OCI-LY7 (cell line): ENCODE data around the gene ROR2. TPM values are rescaled to one million over a fixed set of nuclear protein-coding genes. Genes with fewer than 3 reads are reported as not detected.

Experiments
- BruUV-seq: library from RNA; stranded (reverse); fragments of 400-500 nt; replicated peaks from 2 replicates; lab custom pipeline; 2021; lab: Mats Ljungman, UMichigan
- CTCF ChIA-PET: fragments of 300-600 bp; sonication (Branson Sonifier 250); formaldehyde crosslinking; loops from one replicate; lab custom pipeline; 2022; ENCODE audit warnings: antibody characterized with exemption; ENCODE audit not compliant: unreplicated experiment; lab: Charles Lee
- POLR2A ChIA-PET: fragments of 300-600 bp; sonication (Branson Sonifier 250); formaldehyde crosslinking; loops from one replicate; lab custom pipeline; 2022; ENCODE audit warnings: antibody characterized with exemption; lab: Charles Lee
- DNase-seq: peaks from one replicate; pipeline ENCODE4 v3.0.0-alpha.2; 2015; ENCODE audit warnings: low spot score
- H2AFZ ChIP-seq: fragments of 200-600 bp; sonication (generic), shearing (Covaris generic); 2 replicates; pipeline ENCODE4 v1.6.1; 2014; ENCODE audit warnings: mild to moderate bottlenecking, antibody characterized with exemption, low read length, moderate library complexity
- H3K27ac ChIP-seq: fragments of 200-600 bp; sonication (generic); 2 replicates; pipeline ENCODE4 v1.5.1; 2014; ENCODE audit warnings: mixed run types, low read depth, mild to moderate bottlenecking, moderate library complexity, low read length, inconsistent platforms; ENCODE audit not compliant: poor library complexity, severe bottlenecking
- H3K36me3 ChIP-seq: fragments of 200-600 bp; sonication (generic); 2 replicates; pipeline ENCODE4 v1.6.1; 2014; ENCODE audit warnings: mild to moderate bottlenecking, antibody characterized with exemption, low read length, moderate library complexity, mixed read lengths; ENCODE audit not compliant: insufficient read depth
- H3K4me1 ChIP-seq: fragments of 200-600 bp; sonication (generic); 2 replicates; pipeline ENCODE4 v1.5.1; 2014; ENCODE audit warnings: mild to moderate bottlenecking, low read length; ENCODE audit not compliant: insufficient read depth, poor library complexity, severe bottlenecking
- H3K4me2 ChIP-seq: fragments of 200-600 bp; sonication (generic); 2 replicates; pipeline ENCODE4 v1.6.1; 2014; ENCODE audit warnings: mild to moderate bottlenecking, low read length
- H3K4me3 ChIP-seq: fragments of 200-600 bp; sonication (generic); 2 replicates; pipeline ENCODE4 v1.5.1; 2014; ENCODE audit warnings: mild to moderate bottlenecking, low read depth, low read length; ENCODE audit not compliant: poor library complexity, severe bottlenecking
- H3K79me2 ChIP-seq: fragments of 200-600 bp; sonication (generic); 2 replicates; pipeline ENCODE4 v1.6.1; 2016; ENCODE audit warnings: low read depth, mild to moderate bottlenecking, low read length, moderate library complexity, mixed read lengths; ENCODE audit not compliant: insufficient read depth
- H3K9me2 ChIP-seq: fragments of 200-600 bp; sonication (generic); 2 replicates; pipeline ENCODE4 v1.6.1; 2016; ENCODE audit warnings: mild to moderate bottlenecking, low read length, mixed read lengths; ENCODE audit not compliant: insufficient read depth
- H3K9me3 ChIP-seq: fragments of 200-600 bp; sonication (generic); 2 replicates; pipeline ENCODE4 v1.6.1; 2014; ENCODE audit warnings: mild to moderate bottlenecking, mixed run types, low read length, mixed read lengths
- H4K20me1 ChIP-seq: fragments of 200-600 bp; sonication (generic); 2 replicates; pipeline ENCODE4 v1.6.1; 2014; ENCODE audit warnings: mild to moderate bottlenecking, antibody characterized with exemption, low read length, moderate library complexity, mixed read lengths; ENCODE audit not compliant: insufficient read depth
- EZH2phosphoT487 ChIP-seq: fragments of 200-600 bp; sonication (generic); IDR thresholded peaks from 2 replicates; pipeline ENCODE4 v1.6.1; 2018; ENCODE audit warnings: low read depth, borderline replicate concordance, mild to moderate bottlenecking, mixed run types, antibody characterized with exemption, low read length, moderate library complexity, mixed read lengths
- intact Hi-C: fragments of 100-400 bp; cut with micrococcal nuclease; formaldehyde crosslinking; loops from one replicate; pipeline ENCODE4 v1.10.0; 2022; ENCODE audit not compliant: unreplicated experiment
- total RNA-seq, 2 experiments: library from RNA; depleted of rRNA in 1 of 2; stranded (reverse); fragments of >200 nt in 1 of 2; shearing (Covaris generic) in 1 of 2; gene quantifications; 2 replicates each; pipeline ENCODE4 v1.2.3, GENCODE V29; 2014 to 2022
- TF ChIP-seq, protein P1 (sequence below): fragments of 200-600 bp; sonication (generic); conservative IDR thresholded peaks from 2 replicates; pipeline ENCODE4 v1.5.1; 2014; ENCODE audit warnings: mild to moderate bottlenecking, antibody characterized with exemption, low read length, moderate library complexity, mixed read lengths

Gene ROR2
- total RNA-seq, 2 experiments from 2014 or later, result 0.10 to 0.19 TPM

DNA sequence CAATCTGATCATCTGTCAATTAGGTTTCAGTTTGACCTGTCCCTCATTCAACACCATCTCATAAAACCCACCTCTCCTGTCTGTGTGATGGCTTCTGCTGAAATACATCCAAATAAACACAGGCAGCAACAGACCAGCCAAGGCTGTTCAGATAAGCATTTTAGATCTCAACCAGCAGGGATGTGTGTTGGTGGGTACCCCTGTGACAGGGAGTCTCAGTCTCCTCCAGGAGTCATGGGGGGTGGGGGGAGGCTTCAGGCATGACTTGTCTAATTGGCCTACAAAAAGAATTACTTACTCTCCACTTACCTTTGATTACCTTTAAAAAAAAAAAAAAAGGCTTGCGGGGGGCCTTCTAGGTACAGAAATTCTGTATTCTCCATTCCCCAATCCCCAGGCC lies 65.9 kb downstream of the ROR2 start:
- no peaks in the 10 kb centered on the region for H3K79me2 ChIP-seq
- no peaks in the 10 kb centered on the region for H3K36me3 ChIP-seq
- H3K9me3 ChIP-seq, result no peaks in the 10 kb centered on the region
- no peaks in the 10 kb centered on the region for H4K20me1 ChIP-seq
- no peak overlapping the region for H2AFZ ChIP-seq
- no peaks in the 10 kb centered on the region for H3K4me1 ChIP-seq
- H3K9me2 ChIP-seq, result no peaks in the 10 kb centered on the region
- no peak overlapping the region for H3K27ac ChIP-seq
- no peak for DNase-seq
- no peak overlapping the region for H3K4me2 ChIP-seq
- ChIA-PET CTCF (no interaction called here), POLR2A (no interaction called here)
- H3K4me3 ChIP-seq, result no peak overlapping the region
- TF ChIP-seq, protein P1, sequence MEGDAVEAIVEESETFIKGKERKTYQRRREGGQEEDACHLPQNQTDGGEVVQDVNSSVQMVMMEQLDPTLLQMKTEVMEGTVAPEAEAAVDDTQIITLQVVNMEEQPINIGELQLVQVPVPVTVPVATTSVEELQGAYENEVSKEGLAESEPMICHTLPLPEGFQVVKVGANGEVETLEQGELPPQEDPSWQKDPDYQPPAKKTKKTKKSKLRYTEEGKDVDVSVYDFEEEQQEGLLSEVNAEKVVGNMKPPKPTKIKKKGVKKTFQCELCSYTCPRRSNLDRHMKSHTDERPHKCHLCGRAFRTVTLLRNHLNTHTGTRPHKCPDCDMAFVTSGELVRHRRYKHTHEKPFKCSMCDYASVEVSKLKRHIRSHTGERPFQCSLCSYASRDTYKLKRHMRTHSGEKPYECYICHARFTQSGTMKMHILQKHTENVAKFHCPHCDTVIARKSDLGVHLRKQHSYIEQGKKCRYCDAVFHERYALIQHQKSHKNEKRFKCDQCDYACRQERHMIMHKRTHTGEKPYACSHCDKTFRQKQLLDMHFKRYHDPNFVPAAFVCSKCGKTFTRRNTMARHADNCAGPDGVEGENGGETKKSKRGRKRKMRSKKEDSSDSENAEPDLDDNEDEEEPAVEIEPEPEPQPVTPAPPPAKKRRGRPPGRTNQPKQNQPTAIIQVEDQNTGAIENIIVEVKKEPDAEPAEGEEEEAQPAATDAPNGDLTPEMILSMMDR, result no peak
- TF ChIP-seq EZH2phosphoT487, result no peak
- intact Hi-C loops, result loop anchor here (10.0 kb wide), 1 partner anchor 109 kb away; no protein-coding TSS in a partner anchor
- no TSS peak for BruUV-seq

DNA sequence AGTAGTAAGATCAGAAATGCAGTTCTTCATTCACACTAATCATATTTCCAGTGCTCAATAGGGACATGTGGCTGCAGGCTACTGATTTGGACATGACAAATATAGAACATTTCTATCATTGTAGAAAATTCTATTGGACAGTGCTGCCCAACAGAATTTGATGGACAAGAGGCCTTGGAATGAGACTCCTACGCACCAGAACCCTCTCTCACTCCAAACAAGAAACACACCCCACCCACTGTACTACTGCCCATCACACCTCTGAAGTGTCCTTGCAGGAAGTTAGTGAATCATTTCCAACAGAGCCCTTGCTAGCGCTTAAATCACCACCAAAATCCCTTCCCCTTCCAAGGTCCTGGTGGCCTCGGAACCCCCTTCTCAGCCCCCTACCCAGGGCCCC lies 66.5 kb downstream of the ROR2 start:
- no peak overlapping the region for H3K27ac ChIP-seq
- ChIA-PET POLR2A (no interaction called here), CTCF (no interaction called here)
- intact Hi-C loops, result loop anchor here (10.0 kb wide), 1 partner anchor 109 kb away; no protein-coding TSS in a partner anchor
- no peak for DNase-seq
- no peak overlapping the region for H3K4me3 ChIP-seq
- H3K4me1 ChIP-seq, result no peaks in the 10 kb centered on the region
- TF ChIP-seq EZH2phosphoT487, result no peak
- TF ChIP-seq, protein P1, result no peak
- H3K9me2 ChIP-seq, result no peaks in the 10 kb centered on the region
- H3K9me3 ChIP-seq, result no peaks in the 10 kb centered on the region
- no peaks in the 10 kb centered on the region for H3K36me3 ChIP-seq
- H3K79me2 ChIP-seq, result no peaks in the 10 kb centered on the region
- H4K20me1 ChIP-seq, result no peaks in the 10 kb centered on the region
- no TSS peak for BruUV-seq
- no peak overlapping the region for H3K4me2 ChIP-seq
- no peak overlapping the region for H2AFZ ChIP-seq

DNA sequence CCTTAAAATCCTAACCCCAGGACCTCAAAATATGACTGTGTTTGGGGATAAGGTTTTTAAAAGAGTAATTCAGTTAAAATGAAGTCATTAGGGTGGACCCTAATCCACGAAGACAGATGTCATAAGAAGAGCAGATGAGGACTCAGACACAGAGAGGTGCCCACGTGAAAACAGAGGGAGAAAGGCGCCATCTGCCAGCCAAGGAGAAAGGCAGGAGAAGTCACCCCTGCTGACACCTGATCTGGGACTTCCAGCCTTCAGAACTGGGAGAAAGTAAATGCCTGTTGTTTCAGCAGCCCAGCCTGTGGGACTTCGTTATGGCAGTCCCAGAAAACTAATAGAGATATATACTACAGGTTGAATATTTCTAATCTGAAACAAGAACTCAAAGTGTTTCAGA lies 67.4 kb downstream of the ROR2 start:
- H4K20me1 ChIP-seq, result no peaks in the 10 kb centered on the region
- no peaks in the 10 kb centered on the region for H3K9me3 ChIP-seq
- H3K4me3 ChIP-seq, result no peak overlapping the region
- no peak overlapping the region for H3K4me2 ChIP-seq
- no TSS peak for BruUV-seq
- CTCF ChIA-PET, result no interaction called here
- no peaks in the 10 kb centered on the region for H3K9me2 ChIP-seq
- intact Hi-C loops, result loop anchor here (10.0 kb wide), 1 partner anchor 108 kb away; no protein-coding TSS in a partner anchor
- POLR2A ChIA-PET, result no interaction called here
- H2AFZ ChIP-seq, result no peak overlapping the region
- no peak for TF ChIP-seq EZH2phosphoT487
- TF ChIP-seq, protein P1, result 0 out of 2 replicates have a peak, but pooled peaks have one; percentile 33
- H3K4me1 ChIP-seq, result no peaks in the 10 kb centered on the region
- DNase-seq, result no peak
- H3K79me2 ChIP-seq, result no peaks in the 10 kb centered on the region
- no peaks in the 10 kb centered on the region for H3K36me3 ChIP-seq
- no peak overlapping the region for H3K27ac ChIP-seq
